Subcutaneous abdominal adipose tissue (tissue), 5 donors: ENCODE results near the gene CYP2C18.
"Not testable (repeated sequence)": the region's sequence is repeated elsewhere in the genome, so short reads cannot be mapped to it uniquely, and the experiment has no call there.

Experiments
- H3K27ac ChIP-seq: one replicate; pipeline ENCODE4 v1.7.0; 2013; ENCODE audit warnings: low read depth, mild to moderate bottlenecking, inconsistent platforms, low read length, moderate library complexity
- H3K27me3 ChIP-seq, 5 donors: one replicate each; pipeline ENCODE4 v1.7.0; 2013; ENCODE audit warnings: low read length in 5 of 5, inconsistent platforms in 1 of 5; ENCODE audit not compliant: control insufficient read depth in 5 of 5, insufficient read depth in 4 of 5
- H3K36me3 ChIP-seq, 5 donors: one replicate each; pipeline ENCODE4 v1.7.0; 2013; ENCODE audit warnings: low read length in 5 of 5; ENCODE audit not compliant: control insufficient read depth in 5 of 5, insufficient read depth in 5 of 5
- H3K4me1 ChIP-seq, 5 donors: one replicate each; pipeline ENCODE4 v1.7.0; 2013; ENCODE audit warnings: low read length in 5 of 5, mild to moderate bottlenecking in 3 of 5, moderate library complexity in 1 of 5; ENCODE audit not compliant: control insufficient read depth in 5 of 5, insufficient read depth in 5 of 5
- H3K4me3 ChIP-seq, 5 donors: one replicate each; pipeline ENCODE4 v1.7.0; 2013; ENCODE audit warnings: low read length in 5 of 5, low read depth in 1 of 5
- H3K9ac ChIP-seq, 5 donors: one replicate each; pipeline ENCODE4 v1.7.0; 2013; ENCODE audit warnings: low read length in 5 of 5, mild to moderate bottlenecking in 4 of 5, moderate library complexity in 3 of 5
- H3K9me3 ChIP-seq, 5 donors: one replicate each; pipeline ENCODE4 v1.7.0; 2013; ENCODE audit warnings: low read length in 5 of 5; ENCODE audit not compliant: control insufficient read depth in 5 of 5
- donor health status: healthy.
- donor health status: healthy.
- donor health status: healthy.
- donor health status: healthy.
- donor health status: healthy.

The CYP2C18 gene

DNA sequence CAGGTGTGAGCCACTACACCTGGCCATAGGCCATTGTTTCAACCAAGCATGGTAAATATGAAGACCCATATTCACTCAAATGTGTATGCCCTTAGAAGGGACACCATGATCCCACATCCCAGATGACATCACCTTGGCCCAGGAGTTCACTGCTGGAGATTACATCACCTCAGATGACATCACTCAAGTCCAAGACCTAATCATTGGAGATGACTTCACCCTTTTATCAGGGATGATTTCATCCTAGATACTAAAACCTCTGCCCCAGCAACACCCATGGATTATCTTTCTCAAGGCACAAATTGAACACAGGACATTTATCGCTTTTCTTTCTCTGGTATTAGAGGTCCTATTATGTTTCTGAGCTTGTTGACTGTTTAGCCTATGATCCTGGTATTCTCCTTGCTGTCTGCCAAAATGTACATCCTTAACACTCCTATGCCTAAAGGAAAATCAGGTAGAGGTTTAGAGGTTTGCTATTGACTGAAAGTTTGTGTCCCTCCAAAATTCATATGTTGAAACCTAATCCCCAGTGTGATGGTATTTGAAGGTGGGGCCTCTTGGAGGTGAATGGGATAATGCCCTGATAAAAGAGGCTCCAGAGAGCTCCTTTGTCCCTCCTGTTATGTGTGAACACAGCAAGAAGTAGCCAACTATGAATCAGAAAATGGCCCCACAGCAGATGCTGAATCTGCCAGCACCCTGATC is 9.8 kb upstream of the CYP2C18 start:
- H3K36me3 ChIP-seq = no peaks in the 10 kb centered on the region
- no peak overlapping the region for H3K9ac ChIP-seq
- peaks cover 0 to 5% (median 0%) of the 10 kb centered on the region in 5 donors for H3K9me3 ChIP-seq
- no peaks in the 10 kb centered on the region for H3K4me1 ChIP-seq
- H3K4me3 ChIP-seq = no peak overlapping the region
- no peak overlapping the region for H3K27ac ChIP-seq
- no peaks in the 10 kb centered on the region for H3K27me3 ChIP-seq

DNA sequence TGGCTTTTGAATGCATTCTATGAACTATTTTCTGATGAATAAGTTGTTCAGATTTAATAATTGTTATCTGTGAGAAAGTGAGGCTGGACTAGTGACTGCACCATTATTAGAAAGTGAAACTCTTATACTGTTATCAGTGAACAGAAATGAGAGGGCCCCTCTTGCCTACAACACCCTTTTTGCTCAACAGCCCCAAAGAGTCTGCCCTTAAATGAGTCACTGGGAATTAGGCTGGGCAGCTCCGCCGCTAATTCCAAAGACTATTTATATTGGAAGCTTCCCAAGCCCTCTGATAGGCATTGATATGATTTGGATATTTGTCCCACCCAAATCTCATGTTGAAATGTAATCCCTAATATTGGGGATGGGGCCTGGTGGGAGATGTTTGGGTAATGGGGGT is 7.0 kb upstream of the CYP2C18 start:
- H3K4me1 ChIP-seq = no peaks in the 10 kb centered on the region
- H3K27me3 ChIP-seq = no peaks in the 10 kb centered on the region
- no peak overlapping the region for H3K9ac ChIP-seq
- H3K36me3 ChIP-seq = no peaks in the 10 kb centered on the region
- H3K27ac ChIP-seq = no peak overlapping the region
- H3K9me3 ChIP-seq = peaks cover 0 to 5% (median 0%) of the 10 kb centered on the region in 5 donors
- no peak overlapping the region for H3K4me3 ChIP-seq

DNA sequence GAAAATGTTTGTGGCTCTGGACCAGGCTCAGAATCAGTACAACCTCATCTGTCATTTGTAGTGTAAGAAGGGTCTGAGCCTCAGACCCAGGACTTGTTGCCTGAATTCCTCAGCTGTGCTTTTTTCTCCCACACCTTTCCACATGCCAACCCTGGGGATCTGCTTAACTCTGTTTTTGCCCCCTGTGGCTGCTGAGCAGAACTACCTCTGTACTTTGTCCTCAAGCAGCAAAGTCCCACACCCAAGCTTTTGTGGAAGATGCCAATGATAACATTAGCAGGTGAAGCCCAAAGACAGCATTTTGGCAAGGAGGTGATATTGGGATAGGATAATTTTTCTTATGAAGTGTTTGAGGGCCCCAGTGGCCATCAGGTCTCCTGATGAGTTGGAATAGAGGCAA is 5.8 kb upstream of the CYP2C18 start:
- peaks cover 0 to 4% (median 0%) of the 10 kb centered on the region in 5 donors for H3K4me1 ChIP-seq
- no peaks in the 10 kb centered on the region for H3K36me3 ChIP-seq
- H3K27me3 ChIP-seq = no peaks in the 10 kb centered on the region
- H3K9ac ChIP-seq = no peak overlapping the region
- no peak overlapping the region for H3K27ac ChIP-seq
- peaks cover 0 to 5% (median 0%) of the 10 kb centered on the region in 5 donors for H3K9me3 ChIP-seq
- no peak overlapping the region for H3K4me3 ChIP-seq

DNA sequence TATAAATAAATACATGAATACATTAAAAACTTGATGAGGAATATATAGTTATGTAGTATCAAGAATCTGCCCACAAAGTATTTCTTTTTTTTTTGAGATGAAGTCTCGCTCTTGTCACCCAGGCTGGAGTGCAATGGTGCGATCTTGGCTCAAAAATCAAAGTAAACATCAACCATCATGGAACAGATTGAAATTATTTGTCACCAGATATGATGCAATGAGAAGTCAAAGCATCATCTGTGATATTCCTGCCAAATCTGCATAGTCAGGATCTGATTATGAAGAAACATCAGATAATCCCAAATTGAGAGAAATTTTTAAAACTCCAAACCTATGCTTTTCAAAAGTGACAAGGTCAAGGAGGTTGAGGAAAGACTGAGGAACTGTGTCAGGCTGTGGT is 5.1 kb upstream of the CYP2C18 start:
- H3K9ac ChIP-seq = no peak overlapping the region
- H3K9me3 ChIP-seq = peaks cover 0 to 5% (median 0%) of the 10 kb centered on the region in 5 donors
- no peak overlapping the region for H3K27ac ChIP-seq
- H3K4me1 ChIP-seq = peaks cover 0 to 9% (median 0%) of the 10 kb centered on the region in 5 donors
- H3K27me3 ChIP-seq = no peaks in the 10 kb centered on the region
- no peak overlapping the region for H3K4me3 ChIP-seq
- no peaks in the 10 kb centered on the region for H3K36me3 ChIP-seq

DNA sequence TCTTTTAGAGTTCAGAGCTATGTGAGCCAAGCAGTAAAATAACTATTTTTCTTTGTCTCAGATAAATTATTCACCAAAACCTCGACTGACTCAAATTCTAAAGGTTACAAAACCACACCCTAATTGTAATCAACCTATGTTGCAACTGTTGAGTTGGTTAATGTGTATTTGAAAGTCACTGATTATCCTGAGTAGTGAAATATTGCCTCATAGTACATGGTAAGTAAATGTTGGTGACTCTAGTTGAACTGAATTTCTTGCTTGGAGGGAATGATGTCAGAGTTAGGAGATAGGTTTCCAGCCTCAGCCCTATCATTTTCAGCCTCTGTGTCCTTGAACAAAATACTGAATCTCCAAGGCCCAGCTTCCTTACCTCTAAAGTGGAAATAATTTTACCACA is 3.0 kb upstream of the CYP2C18 start:
- Histone ChIP-seq H3K36me3 (no peaks in the 10 kb centered on the region), H3K27ac (no peak overlapping the region), H3K4me3 (no peak overlapping the region), H3K27me3 (no peaks in the 10 kb centered on the region), H3K9ac (no peak overlapping the region), H3K4me1 (peaks cover 0 to 9% (median 0%) of the 10 kb centered on the region in 5 donors), H3K9me3 (peaks cover 0 to 6% (median 3%) of the 10 kb centered on the region in 5 donors)

DNA sequence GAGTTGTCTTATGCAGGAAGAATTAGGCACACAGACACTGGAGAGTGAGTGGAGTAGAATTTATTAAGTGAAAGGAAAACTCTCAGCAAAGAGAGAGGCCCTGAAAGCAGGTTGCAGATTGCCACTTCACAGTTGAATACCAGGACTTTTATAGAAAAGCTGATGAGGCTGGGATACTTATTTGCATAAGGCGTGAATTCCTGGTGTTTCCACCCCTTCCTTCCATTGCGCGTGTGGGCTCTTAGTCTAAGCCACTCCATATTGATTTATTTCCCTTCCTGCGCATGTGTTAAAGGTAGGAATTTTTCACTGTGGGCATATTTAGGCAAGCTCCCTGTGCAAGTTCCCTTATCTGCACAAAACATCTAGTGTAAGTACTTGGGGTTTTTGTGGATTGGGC is 893 bp upstream of the CYP2C18 start:
- H3K9ac ChIP-seq, H3K27ac ChIP-seq, H3K4me1 ChIP-seq, H3K36me3 ChIP-seq, H3K4me3 ChIP-seq, H3K27me3 ChIP-seq, H3K9me3 ChIP-seq: not testable (repeated sequence)

DNA sequence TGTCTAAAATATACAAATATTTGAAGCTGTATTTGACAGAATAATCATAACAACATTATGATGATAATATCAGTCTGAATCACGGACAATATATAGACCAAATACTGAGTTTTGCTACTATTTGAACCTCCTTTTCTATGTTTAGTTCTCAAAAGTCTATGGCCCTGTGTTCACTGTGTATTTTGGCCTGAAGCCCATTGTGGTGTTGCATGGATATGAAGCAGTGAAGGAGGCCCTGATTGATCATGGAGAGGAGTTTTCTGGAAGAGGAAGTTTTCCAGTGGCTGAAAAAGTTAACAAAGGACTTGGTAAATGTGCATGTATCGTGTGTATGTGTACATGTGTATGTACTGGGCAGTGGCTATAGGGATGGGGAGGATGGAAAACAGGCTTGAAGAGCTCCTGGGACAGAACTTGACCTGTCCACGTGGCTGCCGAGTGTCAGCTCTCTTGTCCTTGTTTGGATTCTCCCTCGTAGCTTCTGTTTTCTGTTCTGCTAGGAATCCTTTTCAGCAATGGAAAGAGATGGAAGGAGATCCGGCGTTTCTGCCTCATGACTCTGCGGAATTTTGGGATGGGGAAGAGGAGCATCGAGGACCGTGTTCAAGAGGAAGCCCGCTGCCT is 4.2 kb downstream of the CYP2C18 start:
- peaks cover 0 to 8% (median 4%) of the 10 kb centered on the region in 5 donors for H3K9me3 ChIP-seq
- H3K4me1 ChIP-seq = peaks cover 0 to 5% (median 0%) of the 10 kb centered on the region in 5 donors
- no peak overlapping the region for H3K4me3 ChIP-seq
- H3K27ac ChIP-seq = no peak overlapping the region
- no peaks in the 10 kb centered on the region for H3K36me3 ChIP-seq
- H3K27me3 ChIP-seq = no peaks in the 10 kb centered on the region
- H3K9ac ChIP-seq = no peak overlapping the region

DNA sequence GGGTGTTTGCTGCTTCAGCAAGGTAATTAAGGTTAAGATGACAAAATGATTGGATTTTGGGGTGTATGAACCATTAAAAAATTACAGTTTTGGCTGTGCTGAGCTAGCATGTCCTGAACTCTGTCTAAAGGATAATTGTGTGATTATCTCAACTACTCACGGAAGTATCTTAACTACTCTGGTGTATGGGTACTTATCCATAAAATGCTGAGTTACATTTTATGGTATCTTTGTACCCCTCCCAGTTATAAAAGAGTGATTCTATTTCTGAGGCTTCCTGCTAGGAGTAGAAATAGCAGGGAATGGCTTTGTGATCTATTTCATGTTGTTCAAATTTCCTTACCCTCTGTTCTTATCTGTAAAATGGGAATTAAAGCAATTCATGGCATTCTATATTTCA is 22.6 kb downstream of the CYP2C18 start:
- peaks cover 0 to 4% (median 0%) of the 10 kb centered on the region in 5 donors for H3K9me3 ChIP-seq
- no peaks in the 10 kb centered on the region for H3K36me3 ChIP-seq
- H3K27ac ChIP-seq = no peak overlapping the region
- H3K27me3 ChIP-seq = no peaks in the 10 kb centered on the region
- no peak overlapping the region for H3K9ac ChIP-seq
- H3K4me3 ChIP-seq = no peak overlapping the region
- no peaks in the 10 kb centered on the region for H3K4me1 ChIP-seq

DNA sequence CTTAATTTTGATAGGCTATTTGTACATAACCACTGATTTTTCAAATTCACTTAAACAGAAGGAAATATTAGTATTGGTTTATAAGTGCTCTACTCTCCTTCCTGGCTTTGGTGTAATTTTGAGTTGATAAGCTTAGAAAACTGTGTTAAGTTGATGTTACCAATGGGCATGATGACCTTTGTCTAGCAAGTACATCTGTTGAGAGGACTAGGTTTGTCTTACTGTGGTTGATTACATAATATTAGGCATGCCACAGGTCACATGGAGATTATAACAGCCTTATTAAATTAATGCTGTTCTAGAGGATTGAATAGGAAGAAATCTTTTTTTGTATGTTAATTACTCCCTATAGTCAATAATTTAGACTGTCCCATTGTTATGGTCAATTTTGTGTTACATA is 27.0 kb downstream of the CYP2C18 start:
- no peaks in the 10 kb centered on the region for H3K4me1 ChIP-seq
- H3K27me3 ChIP-seq = no peaks in the 10 kb centered on the region
- H3K9me3 ChIP-seq = no peaks in the 10 kb centered on the region
- H3K4me3 ChIP-seq = no peak overlapping the region
- H3K36me3 ChIP-seq = no peaks in the 10 kb centered on the region
- H3K9ac ChIP-seq = no peak overlapping the region
- no peak overlapping the region for H3K27ac ChIP-seq

DNA sequence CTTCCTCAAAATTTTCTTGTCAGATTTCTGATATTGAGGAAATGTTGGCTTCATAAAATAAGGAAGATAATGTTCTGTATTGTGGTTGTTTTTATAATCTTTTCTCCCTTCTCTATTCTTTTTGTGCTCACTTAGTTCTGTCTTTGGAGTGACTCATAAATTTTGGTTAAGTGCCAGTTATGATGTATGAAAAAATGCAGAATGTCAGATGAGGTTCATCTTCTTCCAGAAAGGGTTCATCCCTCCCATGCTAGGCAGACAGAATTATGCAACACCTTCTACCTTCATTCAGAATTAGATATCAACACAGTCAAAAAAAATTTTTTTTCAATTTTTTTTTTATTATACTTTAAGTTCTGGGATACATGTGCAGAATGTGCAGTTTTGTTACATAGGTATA is 42.3 kb downstream of the CYP2C18 start:
- H3K36me3 ChIP-seq = peaks cover 0 to 3% (median 0%) of the 10 kb centered on the region in 5 donors
- no peaks in the 10 kb centered on the region for H3K9me3 ChIP-seq
- H3K4me3 ChIP-seq = no peak overlapping the region
- no peak overlapping the region for H3K9ac ChIP-seq
- no peak overlapping the region for H3K27ac ChIP-seq
- H3K27me3 ChIP-seq = no peaks in the 10 kb centered on the region
- no peaks in the 10 kb centered on the region for H3K4me1 ChIP-seq
